Lower leg skin (tissue), 3 donors: ENCODE measurements around the gene TMEM218.

Source experiments
- CTCF ChIP-seq, 3 donors: fragments of 450-650 bp; IDR thresholded peaks; one replicate each; pipeline ENCODE4 v1.5.1; 2016; ENCODE audit warnings: antibody characterized with exemption in 3 of 3, mild to moderate bottlenecking in 3 of 3, moderate library complexity in 2 of 3
- POLR2A ChIP-seq, 2 donors: fragments of 450-650 bp; IDR thresholded peaks; one replicate each; pipeline ENCODE4 v1.6.1; 2016 to 2017; ENCODE audit warnings: antibody characterized with exemption in 2 of 2, mild to moderate bottlenecking in 1 of 2, moderate library complexity in 1 of 2

- no peak for TF ChIP-seq CTCF (IDR thresholded peaks at IDR 0.05)
- TF ChIP-seq POLR2A (IDR thresholded peaks at IDR 0.05) = no peak
Measured at GRCh38 chr11:125105926-125106325, 5.5 kb downstream of the TMEM218 start.
